OCI-LY7 (cell line): ENCODE measurements around the gene AASDHPPT. TPM values are rescaled to one million over a fixed set of nuclear protein-coding genes. Genes with fewer than 3 reads are reported as not detected.

ENCODE experiments used
- BruUV-seq: library from RNA; stranded (reverse); fragments of 400-500 nt; replicated peaks from 2 replicates; lab custom pipeline; 2021; lab: Mats Ljungman, UMichigan
- CTCF ChIA-PET: fragments of 300-600 bp; sonication (Branson Sonifier 250); formaldehyde crosslinking; loops from one replicate; lab custom pipeline; 2022; ENCODE audit warnings: antibody characterized with exemption; ENCODE audit not compliant: unreplicated experiment; lab: Charles Lee
- POLR2A ChIA-PET: fragments of 300-600 bp; sonication (Branson Sonifier 250); formaldehyde crosslinking; loops from one replicate; lab custom pipeline; 2022; ENCODE audit warnings: antibody characterized with exemption; lab: Charles Lee
- DNase-seq: peaks from one replicate; pipeline ENCODE4 v3.0.0-alpha.2; 2015; ENCODE audit warnings: low spot score
- H2AFZ ChIP-seq: fragments of 200-600 bp; sonication (generic), shearing (Covaris generic); 2 replicates; pipeline ENCODE4 v1.6.1; 2014; ENCODE audit warnings: mild to moderate bottlenecking, antibody characterized with exemption, low read length, moderate library complexity
- H3K27ac ChIP-seq: fragments of 200-600 bp; sonication (generic); 2 replicates; pipeline ENCODE4 v1.5.1; 2014; ENCODE audit warnings: mixed run types, low read depth, mild to moderate bottlenecking, moderate library complexity, low read length, inconsistent platforms; ENCODE audit not compliant: poor library complexity, severe bottlenecking
- H3K36me3 ChIP-seq: fragments of 200-600 bp; sonication (generic); 2 replicates; pipeline ENCODE4 v1.6.1; 2014; ENCODE audit warnings: mild to moderate bottlenecking, antibody characterized with exemption, low read length, moderate library complexity, mixed read lengths; ENCODE audit not compliant: insufficient read depth
- H3K4me1 ChIP-seq: fragments of 200-600 bp; sonication (generic); 2 replicates; pipeline ENCODE4 v1.5.1; 2014; ENCODE audit warnings: mild to moderate bottlenecking, low read length; ENCODE audit not compliant: insufficient read depth, poor library complexity, severe bottlenecking
- H3K4me2 ChIP-seq: fragments of 200-600 bp; sonication (generic); 2 replicates; pipeline ENCODE4 v1.6.1; 2014; ENCODE audit warnings: mild to moderate bottlenecking, low read length
- H3K4me3 ChIP-seq: fragments of 200-600 bp; sonication (generic); 2 replicates; pipeline ENCODE4 v1.5.1; 2014; ENCODE audit warnings: mild to moderate bottlenecking, low read depth, low read length; ENCODE audit not compliant: poor library complexity, severe bottlenecking
- H3K79me2 ChIP-seq: fragments of 200-600 bp; sonication (generic); 2 replicates; pipeline ENCODE4 v1.6.1; 2016; ENCODE audit warnings: low read depth, mild to moderate bottlenecking, low read length, moderate library complexity, mixed read lengths; ENCODE audit not compliant: insufficient read depth
- H3K9me2 ChIP-seq: fragments of 200-600 bp; sonication (generic); 2 replicates; pipeline ENCODE4 v1.6.1; 2016; ENCODE audit warnings: mild to moderate bottlenecking, low read length, mixed read lengths; ENCODE audit not compliant: insufficient read depth
- H3K9me3 ChIP-seq: fragments of 200-600 bp; sonication (generic); 2 replicates; pipeline ENCODE4 v1.6.1; 2014; ENCODE audit warnings: mild to moderate bottlenecking, mixed run types, low read length, mixed read lengths
- H4K20me1 ChIP-seq: fragments of 200-600 bp; sonication (generic); 2 replicates; pipeline ENCODE4 v1.6.1; 2014; ENCODE audit warnings: mild to moderate bottlenecking, antibody characterized with exemption, low read length, moderate library complexity, mixed read lengths; ENCODE audit not compliant: insufficient read depth
- CTCF ChIP-seq: fragments of 200-600 bp; sonication (generic); conservative IDR thresholded peaks from 2 replicates; pipeline ENCODE4 v1.5.1; 2014; ENCODE audit warnings: mild to moderate bottlenecking, antibody characterized with exemption, low read length, moderate library complexity, mixed read lengths
- EZH2phosphoT487 ChIP-seq: fragments of 200-600 bp; sonication (generic); IDR thresholded peaks from 2 replicates; pipeline ENCODE4 v1.6.1; 2018; ENCODE audit warnings: low read depth, borderline replicate concordance, mild to moderate bottlenecking, mixed run types, antibody characterized with exemption, low read length, moderate library complexity, mixed read lengths
- intact Hi-C: fragments of 100-400 bp; cut with micrococcal nuclease; formaldehyde crosslinking; loops from one replicate; pipeline ENCODE4 v1.10.0; 2022; ENCODE audit not compliant: unreplicated experiment
- total RNA-seq, 2 experiments: library from RNA; depleted of rRNA in 1 of 2; stranded (reverse); fragments of >200 nt in 1 of 2; shearing (Covaris generic) in 1 of 2; gene quantifications; 2 replicates each; pipeline ENCODE4 v1.2.3, GENCODE V29; 2014 to 2022

Gene AASDHPPT
- total RNA-seq, 2 experiments from 2014 or later = 49.5 to 51.1 TPM

GRCh38 chr11:106031202-106031810, 46.2 kb upstream of the AASDHPPT start:
- H3K9me3 ChIP-seq = no peaks in the 10 kb centered on the region
- no peaks in the 10 kb centered on the region for H3K9me2 ChIP-seq
- H3K36me3 ChIP-seq = no peaks in the 10 kb centered on the region
- CTCF ChIA-PET = no interaction called here
- no peaks in the 10 kb centered on the region for H4K20me1 ChIP-seq
- H3K79me2 ChIP-seq = no peaks in the 10 kb centered on the region
- H3K27ac ChIP-seq = no peak overlapping the region
- TF ChIP-seq EZH2phosphoT487 (no peak), CTCF (no peak)
- intact Hi-C loops = no loop called here
- no peaks in the 10 kb centered on the region for H3K4me1 ChIP-seq
- H2AFZ ChIP-seq = no peak overlapping the region
- no peak overlapping the region for H3K4me2 ChIP-seq
- no TSS peak for BruUV-seq
- no peak overlapping the region for H3K4me3 ChIP-seq
- no peak for DNase-seq
- POLR2A ChIA-PET = no interaction called here

GRCh38 chr11:106031936-106032335, 45.5 kb upstream of the AASDHPPT start:
- ChIA-PET CTCF (no interaction called here), POLR2A (no interaction called here)
- no peaks in the 10 kb centered on the region for H3K9me3 ChIP-seq
- no peaks in the 10 kb centered on the region for H3K79me2 ChIP-seq
- H3K4me1 ChIP-seq = no peaks in the 10 kb centered on the region
- no peak overlapping the region for H2AFZ ChIP-seq
- H3K27ac ChIP-seq = no peak overlapping the region
- no peak overlapping the region for H3K4me2 ChIP-seq
- no peaks in the 10 kb centered on the region for H4K20me1 ChIP-seq
- no peak overlapping the region for H3K4me3 ChIP-seq
- no peak for DNase-seq
- no peaks in the 10 kb centered on the region for H3K36me3 ChIP-seq
- TF ChIP-seq CTCF (no peak), EZH2phosphoT487 (no peak)
- no TSS peak for BruUV-seq
- intact Hi-C loops = no loop called here
- H3K9me2 ChIP-seq = no peaks in the 10 kb centered on the region

GRCh38 chr11:106032861-106033260, 44.6 kb upstream of the AASDHPPT start:
- no TSS peak for BruUV-seq
- no peaks in the 10 kb centered on the region for H3K36me3 ChIP-seq
- no peak for TF ChIP-seq EZH2phosphoT487
- TF ChIP-seq CTCF = no peak
- H3K4me3 ChIP-seq = no peak overlapping the region
- DNase-seq = no peak
- no peak overlapping the region for H2AFZ ChIP-seq
- H3K79me2 ChIP-seq = no peaks in the 10 kb centered on the region
- POLR2A ChIA-PET = interaction anchor here (1.2 kb wide), 1 partner anchor 15 kb away, joined by 5 read pairs; no protein-coding TSS in a partner anchor
- no peaks in the 10 kb centered on the region for H3K4me1 ChIP-seq
- no peak overlapping the region for H3K27ac ChIP-seq
- H3K9me2 ChIP-seq = no peaks in the 10 kb centered on the region
- H4K20me1 ChIP-seq = no peaks in the 10 kb centered on the region
- no peak overlapping the region for H3K4me2 ChIP-seq
- CTCF ChIA-PET = no interaction called here
- no peaks in the 10 kb centered on the region for H3K9me3 ChIP-seq
- intact Hi-C loops = no loop called here
